SK-N-SH (cell line): ENCODE results near the gene MYO16.

ENCODE experiments used
- CHD2 ChIP-seq: fragments of 150-350 bp; IDR thresholded peaks from 2 replicates; pipeline ENCODE4 v1.6.1; 2018; ENCODE audit warnings: low read length; ENCODE audit not compliant: partially characterized antibody
- CTCF ChIP-seq: fragments of 200-600 bp; sonication (generic); IDR thresholded peaks from 2 replicates; pipeline ENCODE4 v1.6.1; 2017; ENCODE audit warnings: antibody characterized with exemption, mild to moderate bottlenecking, moderate library complexity
- GABPA ChIP-seq: IDR thresholded peaks from 2 replicates; pipeline ENCODE4 v1.4.0; 2012; ENCODE audit warnings: low read depth, mild to moderate bottlenecking
- REST ChIP-seq: IDR thresholded peaks from 2 replicates; pipeline ENCODE4 v1.6.1; 2012; ENCODE audit warnings: mild to moderate bottlenecking, low read depth, low read length, moderate library complexity
- USF2 ChIP-seq: fragments of 150-350 bp; IDR thresholded peaks from 2 replicates; pipeline ENCODE4 v1.6.1; 2017; ENCODE audit warnings: antibody characterized with exemption, low read length, low read depth, borderline replicate concordance
- YY1 ChIP-seq: IDR thresholded peaks from 2 replicates; pipeline ENCODE4 v1.4.0; 2012; ENCODE audit warnings: low read depth, mild to moderate bottlenecking

GRCh38 chr13:108760129-108760528, 130.7 kb downstream of the MYO16 start:
- TF ChIP-seq CHD2 (no peak), USF2 (no peak), CTCF (no peak), YY1 (no peak), GABPA (no peak), REST (no peak)
